DMS 273 (cell line): ENCODE data around the gene CDKN2C.
"Not testable (repeated sequence)": the region's sequence is repeated elsewhere in the genome, so short reads cannot be mapped to it uniquely, and the experiment has no call there.

Experiments
- DNase-seq: peaks from one replicate; lab custom pipeline; 2025; ENCODE audit not compliant: unreplicated experiment; lab: John Stamatoyannopoulos, UW

The CDKN2C gene

DNA sequence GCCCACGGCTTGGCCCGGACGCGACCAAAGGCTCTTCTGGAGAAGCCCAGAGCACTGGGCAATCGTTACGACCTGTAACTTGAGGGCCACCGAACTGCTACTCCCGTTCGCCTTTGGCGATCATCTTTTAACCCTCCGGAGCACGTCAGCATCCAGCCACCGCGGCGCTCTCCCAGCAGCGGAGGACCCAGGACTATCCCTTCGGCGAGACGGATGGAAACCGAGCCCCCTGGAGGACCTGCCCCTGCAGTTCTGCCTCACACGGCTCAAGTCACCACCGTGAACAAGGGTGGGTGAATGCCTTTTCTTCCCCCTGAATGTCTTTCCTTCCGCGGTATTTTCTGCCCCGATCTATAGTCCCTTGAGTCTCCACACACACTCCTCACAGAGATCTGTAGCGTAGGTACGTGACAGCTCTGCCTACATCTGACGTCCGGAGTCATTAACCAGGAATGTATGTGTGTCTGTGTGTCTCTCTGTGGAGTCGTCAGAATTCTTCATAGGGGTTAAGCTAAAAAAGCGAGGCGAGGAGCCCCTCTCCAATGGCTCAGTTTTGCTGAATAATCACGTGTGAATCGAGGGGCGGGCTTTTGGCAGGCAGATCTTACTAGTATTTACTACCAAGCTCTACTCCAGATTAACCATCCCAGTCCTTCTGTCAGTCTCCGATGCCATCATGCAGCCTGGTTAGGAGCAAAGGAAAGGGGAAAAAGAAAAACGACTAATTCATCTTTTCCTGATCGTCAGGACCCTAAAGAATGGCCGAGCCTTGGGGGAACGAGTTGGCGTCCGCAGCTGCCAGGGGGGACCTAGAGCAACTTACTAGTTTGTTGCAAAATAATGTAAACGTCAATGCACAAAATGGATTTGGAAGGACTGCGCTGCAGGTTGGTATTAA, at the start of gene CDKN2C:
TSS of gene CDKN2C (plus strand) at position 635 of the 898 bp plus-strand sequence. CDS start at position 759, 124 bp downstream.
- peak; percentile 97 for DNase-seq

DNA sequence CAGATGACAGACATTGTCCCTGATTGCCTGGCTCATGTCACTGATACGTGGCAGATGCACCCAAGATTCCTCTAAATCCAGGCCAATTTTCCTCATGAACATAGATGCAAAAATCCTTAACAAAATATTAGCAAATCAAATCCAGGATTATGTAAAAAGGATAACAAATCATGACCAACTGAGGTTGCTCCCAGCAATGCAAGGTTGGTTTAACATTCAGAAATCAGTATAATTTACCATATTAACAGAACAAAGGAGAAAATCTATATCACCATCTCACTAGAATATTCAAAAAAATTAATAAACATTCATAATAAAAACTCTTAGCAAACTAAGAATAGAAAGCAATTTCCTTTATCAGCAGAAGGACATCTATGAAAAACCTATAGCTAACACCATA, 49.6 kb upstream of the CDKN2C start:
- DNase-seq = no peak

DNA sequence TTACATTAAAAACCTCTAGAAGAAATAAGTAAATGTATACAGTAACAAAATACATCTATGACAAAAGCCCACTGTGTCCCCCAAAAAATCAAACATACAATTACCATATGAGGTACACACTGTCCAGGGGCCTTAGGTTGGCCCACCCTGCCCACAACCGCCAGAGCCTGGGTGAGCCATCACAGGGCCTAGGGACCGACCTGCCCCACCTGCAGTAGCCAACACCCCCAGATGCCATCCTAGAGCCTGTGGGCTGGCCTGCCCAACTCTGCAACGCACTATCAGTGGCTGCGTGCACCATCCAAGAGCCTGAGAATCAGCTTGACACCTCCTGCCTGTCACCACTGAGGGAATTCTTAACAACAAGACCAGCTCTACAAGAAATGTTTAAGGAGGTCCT, 49.0 kb upstream of the CDKN2C start:
- no peak for DNase-seq

DNA sequence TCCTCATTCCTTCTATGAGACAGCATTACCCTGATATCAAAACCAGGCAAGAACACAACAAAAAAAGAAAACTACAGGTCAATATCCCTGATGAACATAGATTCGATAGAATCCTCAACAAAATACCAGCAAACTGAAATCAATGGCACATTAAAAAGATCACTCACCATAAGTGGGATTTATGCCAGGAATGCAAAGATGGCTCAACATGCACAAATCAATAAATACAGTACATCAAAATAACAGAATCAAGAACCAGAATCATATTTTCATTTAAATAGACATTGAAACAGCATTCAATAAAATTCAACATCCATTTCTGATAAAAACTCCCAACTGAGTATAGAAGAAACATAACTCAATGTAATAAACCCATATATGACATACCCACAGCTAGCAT, 46.5 kb upstream of the CDKN2C start:
- DNase-seq = no peak

DNA sequence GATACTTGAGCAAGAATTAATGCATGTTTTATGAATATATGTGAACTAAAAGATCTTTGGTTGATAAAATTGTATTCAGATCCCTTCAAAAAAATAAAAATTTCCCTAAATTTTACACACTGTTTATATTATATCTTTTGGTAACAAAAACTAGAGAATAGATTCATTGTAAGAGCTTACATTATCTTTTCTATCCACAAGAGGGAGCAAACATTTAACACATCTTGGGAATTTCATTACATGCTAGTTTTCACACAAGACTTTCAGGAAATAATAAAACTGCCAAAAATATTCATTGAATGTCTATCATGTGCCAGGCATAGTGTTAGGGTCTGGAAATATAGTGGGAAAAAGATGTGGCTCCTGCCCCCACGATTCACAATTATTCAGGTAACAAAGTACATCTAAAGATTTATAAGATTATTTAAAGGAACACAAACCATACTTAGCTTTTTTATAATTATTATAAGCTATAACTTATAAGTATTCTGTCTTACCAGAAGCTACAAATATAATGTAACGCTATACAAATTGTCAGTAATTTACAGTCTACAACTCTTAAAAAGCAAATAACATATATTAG, 40.6 kb upstream of the CDKN2C start:
- peak; percentile 48 for DNase-seq

DNA sequence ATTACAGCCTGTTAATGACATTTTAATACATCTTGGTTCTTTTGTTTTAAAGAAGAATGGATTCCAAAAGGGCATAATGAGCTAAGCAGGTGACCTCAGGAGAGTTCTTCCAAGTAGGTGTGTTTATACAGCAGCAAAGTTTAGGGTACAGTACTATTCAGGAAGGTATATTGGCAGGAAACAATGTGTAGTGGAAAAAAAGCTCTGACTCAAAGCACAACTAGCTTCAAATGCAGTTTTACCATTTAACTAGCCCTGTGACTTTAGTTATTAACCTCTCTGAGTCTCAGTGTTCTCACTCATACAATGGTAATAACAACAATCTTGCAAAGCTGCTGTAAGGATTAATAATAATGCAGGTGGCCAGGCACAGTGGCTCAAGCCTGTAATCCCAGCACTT, 39.9 kb upstream of the CDKN2C start:
- no peak for DNase-seq

DNA sequence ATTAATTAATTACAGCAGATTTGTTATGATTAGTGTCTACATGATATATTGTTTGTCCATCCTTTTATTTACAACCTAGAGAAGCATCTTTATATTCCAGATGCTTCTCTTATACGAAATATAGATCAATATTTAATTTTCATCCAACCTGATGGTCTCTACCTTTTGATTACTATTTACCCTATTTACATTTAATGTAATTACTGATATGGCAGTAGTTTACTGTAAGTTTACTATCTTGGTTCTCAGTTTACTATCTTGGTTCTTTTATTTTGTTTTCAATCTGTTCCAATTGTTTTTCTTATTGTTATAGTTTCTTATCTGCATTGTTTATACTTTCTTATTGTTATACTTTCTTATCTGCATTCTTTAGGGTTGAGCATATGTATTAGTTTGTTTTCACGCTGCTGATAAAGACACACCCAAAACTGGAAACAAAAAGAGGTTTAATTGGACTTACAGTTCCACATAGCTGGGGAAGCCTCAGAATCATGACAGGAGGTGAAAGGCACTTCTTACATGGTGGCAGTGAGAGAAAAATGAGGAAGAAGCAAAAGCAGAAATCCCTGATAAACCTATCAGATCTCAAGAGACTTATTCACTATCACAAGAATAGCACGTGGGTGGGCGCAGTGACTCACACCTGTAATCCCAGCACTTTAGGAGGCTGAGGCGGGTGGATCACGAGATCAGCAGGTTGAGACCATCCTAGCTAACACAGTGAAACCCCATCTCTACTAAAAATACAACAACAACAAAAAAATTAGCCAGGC, 38.9 kb upstream of the CDKN2C start:
- no peak for DNase-seq

DNA sequence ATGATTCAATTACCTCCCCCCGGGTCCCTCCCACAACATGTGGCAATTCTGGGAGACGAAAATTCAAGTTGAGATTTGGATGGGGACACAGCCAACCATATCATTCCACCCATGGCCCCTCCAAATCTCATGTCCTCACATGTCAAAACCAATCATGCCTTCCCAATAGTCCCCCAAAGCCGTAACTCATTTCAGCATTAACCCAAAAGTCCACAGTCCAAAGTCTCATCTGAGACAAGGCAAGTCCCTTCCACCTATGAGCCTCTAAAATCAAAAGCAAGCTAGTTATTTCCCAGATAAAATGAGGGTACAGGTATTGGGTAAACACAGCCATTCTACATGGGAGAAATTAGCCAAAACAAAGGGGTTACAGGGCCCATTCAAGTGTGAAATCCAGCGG, 38.0 kb upstream of the CDKN2C start:
- not testable (repeated sequence) for DNase-seq

DNA sequence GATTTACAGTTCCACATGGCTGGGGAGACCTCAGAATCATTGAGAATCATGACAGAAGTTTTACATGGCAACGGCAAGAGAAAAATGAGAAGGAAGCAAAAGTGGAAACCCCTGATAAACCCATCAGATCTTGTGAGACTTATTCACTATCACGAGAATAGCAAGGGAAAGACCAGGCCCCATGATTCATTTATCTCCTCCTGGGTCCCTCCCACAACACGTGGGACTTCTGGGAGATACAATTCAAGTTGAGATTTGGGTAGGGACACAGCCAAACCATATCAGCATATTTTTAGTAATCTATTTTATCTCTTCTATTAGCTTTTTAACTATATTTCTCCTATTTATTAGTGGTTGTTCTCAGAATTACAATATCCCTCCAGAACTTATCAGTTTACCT, 36.3 kb upstream of the CDKN2C start:
- DNase-seq = not testable (repeated sequence)

DNA sequence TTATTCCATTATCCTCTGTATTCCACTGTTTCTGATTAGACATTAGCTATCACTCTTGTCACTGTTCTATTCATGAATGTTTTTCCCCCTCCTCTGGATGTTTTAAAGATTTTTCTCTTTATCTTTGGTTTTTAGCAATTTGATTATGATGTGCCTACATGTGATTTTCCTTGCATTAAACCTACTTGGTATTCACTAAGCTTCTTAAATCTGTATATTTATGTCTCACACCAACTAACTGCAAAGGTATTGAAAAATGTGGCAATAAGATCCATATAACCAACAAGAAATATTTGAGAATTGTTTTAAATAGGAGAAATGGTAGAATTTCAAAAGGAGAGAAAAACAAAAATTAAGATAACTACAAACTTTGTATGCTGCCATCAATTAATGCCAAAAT, 35.2 kb upstream of the CDKN2C start:
- DNase-seq = no peak

DNA sequence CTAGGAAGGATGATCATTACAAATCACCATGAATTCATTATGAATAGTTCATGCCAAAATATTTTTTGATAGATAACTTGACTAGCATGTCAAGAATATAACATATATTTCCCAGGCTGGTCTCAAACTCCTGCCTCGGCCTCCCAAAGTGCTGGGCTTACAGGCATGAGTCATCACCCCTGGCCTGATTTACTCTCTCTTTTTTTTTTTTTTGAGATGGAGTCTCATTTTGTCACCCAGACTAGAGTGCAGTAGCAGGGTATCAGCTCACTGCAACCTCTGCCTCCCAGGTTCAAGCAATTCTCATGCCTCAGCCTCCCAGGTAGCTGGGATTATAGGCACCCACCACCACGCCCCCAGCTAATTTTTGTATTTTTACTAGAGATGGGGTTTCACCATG, 34.8 kb upstream of the CDKN2C start:
- not testable (repeated sequence) for DNase-seq

DNA sequence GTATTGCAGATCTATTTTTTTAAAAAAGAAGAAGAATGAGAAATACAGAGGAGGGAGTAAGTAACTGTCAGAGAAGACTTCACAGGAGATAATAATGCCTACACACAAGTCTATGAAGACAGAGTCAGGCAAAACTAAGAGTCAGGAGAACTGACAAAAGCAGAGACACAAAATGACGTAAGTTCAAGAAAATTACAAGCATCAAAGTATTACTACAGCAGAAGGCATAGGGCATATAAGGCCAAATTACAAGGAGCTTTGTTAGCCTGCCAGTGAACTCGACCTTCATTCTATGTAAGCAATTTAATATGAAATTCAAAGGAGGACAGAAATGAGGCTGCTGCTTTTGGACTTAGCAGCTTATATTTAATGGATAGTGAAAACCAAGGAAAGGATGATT, 33.7 kb upstream of the CDKN2C start:
- no peak for DNase-seq

DNA sequence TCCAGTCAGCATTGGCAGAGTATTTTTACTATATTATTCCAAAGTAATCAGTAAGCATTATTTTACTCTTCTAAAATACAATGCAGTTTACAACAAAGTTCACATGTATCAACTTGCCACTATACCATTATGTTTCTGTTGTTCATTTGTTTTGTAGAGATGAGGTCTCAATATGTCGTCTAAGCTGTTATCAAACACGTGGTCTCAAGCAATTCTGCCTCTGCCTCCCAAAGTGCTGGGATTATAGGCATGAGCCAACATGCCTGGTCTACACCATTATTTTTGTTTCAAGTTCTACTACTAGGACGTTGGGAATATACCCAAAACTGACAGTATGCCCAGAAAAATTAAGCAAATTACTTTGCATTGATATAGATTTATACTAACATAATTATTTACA, 29.8 kb upstream of the CDKN2C start:
- peak; percentile 29 for DNase-seq

DNA sequence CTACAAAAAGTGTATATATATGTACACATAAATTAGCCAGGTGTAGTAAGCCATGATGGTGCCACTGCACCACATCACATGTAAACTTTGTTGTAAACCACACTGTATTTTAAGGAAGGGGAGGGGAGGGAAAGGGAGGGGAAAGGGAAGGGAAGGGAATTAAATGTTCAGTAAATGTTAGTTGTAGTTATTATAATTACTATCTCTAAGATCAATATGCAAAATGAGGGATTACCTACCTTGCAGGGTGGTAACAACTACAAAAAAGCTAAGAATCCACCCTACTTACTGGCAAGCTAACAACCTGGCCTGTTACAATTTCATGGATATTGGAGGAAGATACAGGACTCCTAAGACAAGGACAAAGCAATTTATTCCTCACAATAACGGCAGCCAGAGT, 27.7 kb upstream of the CDKN2C start:
- no peak for DNase-seq

DNA sequence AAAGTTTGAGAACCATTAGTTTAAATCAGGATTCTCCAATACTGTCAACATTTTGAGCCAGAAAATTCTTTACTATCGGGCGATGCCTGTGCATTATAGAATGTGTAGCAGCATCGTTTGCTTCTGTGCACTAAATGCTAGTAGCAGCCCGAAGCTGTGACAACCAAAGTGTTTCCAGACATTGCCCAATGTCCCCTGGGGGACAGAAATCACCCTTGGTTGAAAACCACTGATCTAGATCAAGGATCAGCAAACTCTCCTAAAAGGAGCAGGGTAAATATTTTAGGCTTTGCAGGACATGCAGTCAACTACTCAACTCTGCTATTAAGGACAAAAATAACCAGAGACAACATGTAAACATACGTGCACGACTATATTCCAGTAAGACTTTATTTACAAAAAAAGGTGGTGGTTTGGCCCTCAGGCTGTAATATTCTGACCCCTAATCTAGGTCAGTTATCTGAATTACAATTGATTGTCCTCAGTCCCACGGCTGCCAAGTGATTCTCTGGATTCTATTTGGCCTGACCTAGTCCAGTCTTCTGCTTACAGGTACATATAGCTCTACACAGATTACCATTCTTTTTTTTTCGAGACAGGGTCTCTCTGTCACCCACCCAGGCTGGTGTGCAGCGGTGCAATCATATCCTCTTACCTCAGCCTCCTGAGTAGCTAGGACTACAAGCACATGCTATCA, 20.6 kb upstream of the CDKN2C start:
- no peak for DNase-seq

DNA sequence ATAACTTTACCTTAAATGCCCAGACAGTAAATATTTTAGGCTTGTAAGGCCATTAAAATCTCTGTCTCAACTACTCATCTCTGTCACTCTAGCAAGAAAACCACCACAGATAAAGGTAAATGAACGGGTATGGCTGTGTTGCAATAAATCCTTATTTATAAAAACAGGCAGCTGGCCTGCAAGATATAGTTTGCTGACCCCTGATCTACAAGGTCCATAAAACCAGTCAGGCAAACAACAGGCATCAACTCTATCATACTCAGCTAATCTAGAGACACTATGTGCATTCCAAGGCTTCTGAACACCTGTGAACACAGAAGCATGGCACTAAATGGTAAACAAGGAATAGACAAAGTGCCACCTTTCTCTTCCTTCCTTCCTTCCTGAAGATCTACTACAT, 19.6 kb upstream of the CDKN2C start:
- no peak for DNase-seq

DNA sequence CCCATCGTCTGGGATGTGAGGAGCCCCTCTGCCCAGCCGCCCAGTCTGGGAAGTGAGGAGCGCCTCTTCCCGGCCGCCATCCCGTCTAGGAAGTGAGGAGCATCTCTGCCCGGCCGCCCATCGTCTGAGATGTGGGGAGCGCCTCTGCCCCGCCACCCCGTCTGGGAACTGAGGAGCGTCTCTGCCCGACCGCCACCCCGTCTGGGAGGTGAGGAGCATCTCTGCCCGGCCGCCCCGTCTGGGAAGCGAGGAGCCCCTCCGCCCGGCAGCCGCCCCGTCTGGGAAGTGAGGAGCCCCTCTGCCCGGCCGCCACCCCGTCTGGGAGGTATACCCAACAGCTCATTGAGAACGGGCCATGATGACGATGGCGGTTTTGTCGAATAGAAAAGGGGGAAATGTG, 17.5 kb upstream of the CDKN2C start:
- not testable (repeated sequence) for DNase-seq

DNA sequence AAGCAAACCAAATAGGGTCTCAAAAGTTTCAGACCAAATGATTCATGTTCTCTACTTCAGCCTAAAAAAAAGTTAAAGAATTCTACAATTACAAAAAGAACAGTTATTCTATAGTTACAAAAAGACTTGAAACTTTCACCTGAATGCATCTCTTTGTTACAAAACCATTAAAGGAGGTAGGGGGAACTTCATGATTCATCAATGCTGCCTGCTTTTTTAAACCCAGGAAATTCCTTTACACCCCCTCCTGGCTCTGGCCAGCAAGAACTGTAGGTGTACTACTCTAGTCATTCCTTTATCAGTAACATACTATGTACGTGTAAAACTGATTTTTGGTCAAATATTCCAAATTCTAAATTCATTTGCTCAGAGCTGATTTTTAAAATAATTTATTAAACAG, 14.9 kb upstream of the CDKN2C start:
- no peak for DNase-seq

DNA sequence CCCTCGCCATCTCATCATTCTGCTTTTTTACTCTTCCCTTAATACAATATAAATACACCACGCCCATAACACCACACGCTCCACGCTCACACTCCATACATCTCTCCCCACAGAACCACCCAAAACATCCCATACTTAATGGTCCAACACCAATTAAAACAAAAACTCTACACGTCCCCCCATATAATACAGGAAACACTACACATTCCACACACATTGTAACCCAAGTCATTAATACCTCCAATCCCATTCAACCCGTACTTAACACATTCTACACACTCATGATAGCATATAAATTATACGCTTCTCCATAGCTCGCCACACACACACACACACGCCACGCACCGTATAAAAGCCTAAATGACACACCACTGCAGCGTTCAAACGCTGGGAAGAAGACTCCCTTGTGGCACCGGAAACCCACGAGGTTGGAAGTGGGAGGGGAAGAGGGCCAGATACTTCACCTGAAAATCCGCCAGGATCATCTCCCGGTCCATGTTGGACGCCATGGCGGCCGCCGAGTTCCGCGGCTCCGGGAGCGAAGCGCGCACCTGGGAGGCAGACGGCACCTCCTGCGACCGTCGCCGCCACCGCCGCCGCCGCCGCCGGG, 10.6 kb upstream of the CDKN2C start:
- peak; percentile 82 for DNase-seq

DNA sequence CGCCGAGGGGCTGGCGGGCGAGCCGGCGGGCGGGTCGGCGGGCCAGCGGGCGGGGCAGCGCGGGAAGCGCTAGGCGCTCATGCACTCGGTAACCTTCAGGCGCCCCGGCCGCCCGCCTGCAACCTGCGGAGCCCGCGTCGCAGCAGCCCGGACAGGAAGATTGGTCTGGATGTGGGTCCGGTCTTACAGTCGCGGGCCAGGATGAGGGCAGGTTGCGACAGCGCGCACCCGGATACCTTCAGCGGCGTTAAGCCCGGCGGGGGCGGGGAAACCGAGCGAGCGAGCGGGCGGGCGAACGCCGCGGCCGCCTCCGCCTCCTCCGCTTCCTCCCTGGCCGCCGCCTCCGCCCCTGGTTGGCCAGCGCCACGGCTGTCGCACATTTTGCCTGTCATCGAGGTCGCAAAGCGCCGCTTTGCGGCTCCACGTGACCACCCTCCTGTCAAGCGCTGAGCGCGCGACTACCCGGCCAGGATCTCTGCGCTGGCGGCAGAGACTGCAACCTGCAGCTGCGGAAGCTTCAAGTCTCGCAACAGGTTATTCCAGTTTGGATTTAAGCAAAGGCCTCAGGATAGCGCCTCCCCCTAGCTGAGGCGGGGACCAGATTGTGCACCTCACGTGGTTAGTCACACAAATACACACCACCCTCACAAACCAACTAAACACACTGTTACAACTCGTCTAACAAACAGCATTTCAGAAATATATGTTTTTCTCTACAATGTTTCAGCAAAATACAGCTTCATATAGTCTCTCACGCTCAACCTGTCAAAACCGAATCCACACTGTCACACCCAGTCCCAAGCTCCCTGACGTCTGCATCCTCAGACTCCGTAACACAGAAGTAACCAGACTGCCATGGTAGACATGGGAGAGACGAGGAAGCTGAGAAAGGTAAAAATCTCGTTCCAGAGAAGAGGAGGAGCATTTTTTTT, 9.9 kb upstream of the CDKN2C start, which contains the start of gene FAF1:
TSS of gene FAF1 (minus strand) at position 355 of the 932 bp plus-strand sequence. CDS start 456 bp downstream, outside the sequence.
- peak; percentile 99 for DNase-seq
